ENCODE results near the gene PTP4A1. TPM values are rescaled to one million over a fixed set of nuclear protein-coding genes. Genes with fewer than 3 reads are reported as not detected.
"Not testable (repeated sequence)": the region's sequence is repeated elsewhere in the genome, so short reads cannot be mapped to it uniquely, and the experiment has no call there.

Gene PTP4A1
- total RNA-seq, result 100 to 1,000 TPM; 147 to 342 (median 225) TPM
- long read RNA-seq, partial matches to known transcripts, result 10 of 12 reads
- long read RNA-seq, other reads (novel, unspliced or antisense), result 0 of 12 reads

DNA sequence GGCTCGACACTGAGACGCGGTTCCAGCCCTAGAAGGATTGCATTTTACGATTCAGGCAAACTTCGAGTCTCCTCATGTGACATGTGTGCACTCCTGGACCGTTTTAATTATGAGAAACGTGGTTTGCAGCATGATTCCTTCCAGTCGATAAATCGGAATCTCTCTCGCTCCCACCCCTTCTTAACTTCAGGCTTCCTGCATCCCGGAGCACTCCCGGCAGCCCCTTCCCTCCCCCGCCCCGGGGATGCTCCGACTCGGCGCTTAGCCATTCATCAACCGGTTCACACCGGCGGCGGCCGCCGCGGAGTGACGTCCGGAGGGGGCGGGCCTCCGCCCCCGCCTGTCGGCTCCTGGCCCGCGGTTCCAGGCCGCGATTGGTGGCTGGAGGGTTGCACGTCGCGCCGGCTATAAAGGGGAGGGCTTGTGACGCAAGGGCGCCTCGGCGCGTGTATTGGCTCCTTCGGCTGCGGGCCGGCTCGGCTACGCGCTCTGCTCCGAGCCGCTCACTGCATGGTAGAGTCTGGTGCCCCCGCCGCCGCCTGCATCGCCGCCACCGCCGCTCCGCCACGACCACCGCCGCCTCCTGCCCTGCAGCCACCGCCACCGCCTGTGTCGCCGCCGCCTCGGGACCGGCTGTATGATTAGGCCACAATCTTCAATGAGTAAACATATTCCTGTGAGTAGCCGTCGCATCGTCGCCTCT is at the start of gene PTP4A1, which contains the start of gene LOC128125822:
PTP4A1 (plus strand) TSS at position 437 of the 703 bp plus-strand sequence. CDS start 4,401 bp downstream, outside the sequence.
LOC128125822 (plus strand) TSS at position 437 of the 703 bp plus-strand sequence.
- Histone ChIP-seq H3K27ac (peak within 1 kb of the TSS; percentile 99 to 100 (median 100)), H3K4me3 (peak within 1 kb of the TSS; percentile 64 to 79 (median 78)), H3K36me3 (peaks cover 0 to 11% (median 8%) of the 10 kb centered on the region in 4 donors), H3K9me3 (no peaks in the 10 kb centered on the region), H3K27me3 (no peaks in the 10 kb centered on the region), H3K4me1 (peaks cover 0 to 23% (median 5%) of the 10 kb centered on the region in 4 donors)
- intact Hi-C loops (cut with DNase I), result no loop called here
- WGBS (ENCODE audit: insufficient coverage, low coverage, low lambda C conversion rate, missing lambda C conversion rate), result 0% methylated on average over 9 of the region's 73 CpGs
- ATAC-seq (peak; percentile 71 to 88 (median 78)), DNase-seq (peak; percentile 98 to 99 (median 98))
- TF ChIP-seq POLR2A (IDR thresholded peaks at IDR 0.05), result peak; percentile 100
- TF ChIP-seq, protein P1, sequence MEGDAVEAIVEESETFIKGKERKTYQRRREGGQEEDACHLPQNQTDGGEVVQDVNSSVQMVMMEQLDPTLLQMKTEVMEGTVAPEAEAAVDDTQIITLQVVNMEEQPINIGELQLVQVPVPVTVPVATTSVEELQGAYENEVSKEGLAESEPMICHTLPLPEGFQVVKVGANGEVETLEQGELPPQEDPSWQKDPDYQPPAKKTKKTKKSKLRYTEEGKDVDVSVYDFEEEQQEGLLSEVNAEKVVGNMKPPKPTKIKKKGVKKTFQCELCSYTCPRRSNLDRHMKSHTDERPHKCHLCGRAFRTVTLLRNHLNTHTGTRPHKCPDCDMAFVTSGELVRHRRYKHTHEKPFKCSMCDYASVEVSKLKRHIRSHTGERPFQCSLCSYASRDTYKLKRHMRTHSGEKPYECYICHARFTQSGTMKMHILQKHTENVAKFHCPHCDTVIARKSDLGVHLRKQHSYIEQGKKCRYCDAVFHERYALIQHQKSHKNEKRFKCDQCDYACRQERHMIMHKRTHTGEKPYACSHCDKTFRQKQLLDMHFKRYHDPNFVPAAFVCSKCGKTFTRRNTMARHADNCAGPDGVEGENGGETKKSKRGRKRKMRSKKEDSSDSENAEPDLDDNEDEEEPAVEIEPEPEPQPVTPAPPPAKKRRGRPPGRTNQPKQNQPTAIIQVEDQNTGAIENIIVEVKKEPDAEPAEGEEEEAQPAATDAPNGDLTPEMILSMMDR (IDR thresholded peaks at IDR 0.05), result no peak

DNA sequence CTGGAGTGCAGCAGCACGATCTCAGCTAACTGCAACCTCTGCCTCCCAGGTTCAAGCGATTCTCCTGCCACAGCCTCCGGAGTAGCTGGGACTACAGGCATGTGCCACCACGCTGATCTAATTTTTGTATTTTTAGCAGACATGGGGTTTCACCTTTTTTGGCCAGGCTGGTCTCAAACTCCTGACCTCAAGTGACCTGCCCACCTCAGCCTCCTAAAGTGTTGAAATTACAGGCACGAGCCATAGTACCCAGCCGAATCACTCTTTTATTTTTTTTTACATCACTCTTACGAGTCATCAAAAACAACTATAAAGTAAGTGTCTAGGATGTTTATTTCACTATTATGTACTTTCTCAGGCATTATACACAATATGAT is 49.4 kb upstream of the PTP4A1 start:
- peaks cover 0 to 43% (median 5%) of the 10 kb centered on the region in 4 donors for H3K4me1 ChIP-seq
- peak overlapping the region in 1 of 3 donors; percentile 12 for H3K4me3 ChIP-seq
- DNase-seq; H3K27me3 ChIP-seq; H3K36me3 ChIP-seq; ATAC-seq; H3K9me3 ChIP-seq; intact Hi-C loops (cut with DNase I): not testable (repeated sequence)
- H3K27ac ChIP-seq, result peak overlapping the region; percentile 65 to 95 (median 90)
- 59% methylated on average over 7 of the region's 7 CpGs for WGBS (ENCODE audit: insufficient coverage, low coverage, low lambda C conversion rate, missing lambda C conversion rate)

DNA sequence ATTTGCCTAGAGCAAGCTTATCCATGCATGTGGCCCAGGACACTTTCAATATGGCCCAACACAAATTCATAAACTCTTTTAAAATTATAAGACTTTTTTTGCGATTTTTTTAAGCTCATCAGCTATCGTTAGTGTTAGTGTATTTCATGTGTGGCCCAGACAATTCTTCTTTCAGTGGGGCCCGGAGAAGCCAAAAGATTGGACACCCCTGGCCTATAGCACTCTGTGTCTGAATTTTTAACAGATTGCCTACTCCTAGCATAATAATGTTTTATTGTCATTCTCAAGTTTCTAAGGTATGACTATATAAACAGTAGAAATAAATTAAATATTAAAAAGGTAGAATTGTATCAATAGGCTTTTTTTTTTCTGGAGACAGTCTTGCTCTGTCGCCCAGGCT is 48.6 kb upstream of the PTP4A1 start:
- ATAC-seq, result no peak
- intact Hi-C loops (cut with DNase I), result no loop called here
- Histone ChIP-seq H3K27ac (peak overlapping the region in 2 of 3 donors; percentile 90 to 95), H3K27me3 (no peaks in the 10 kb centered on the region), H3K36me3 (no peaks in the 10 kb centered on the region), H3K4me3 (peak overlapping the region in 1 of 3 donors; percentile 5), H3K4me1 (peaks cover 0 to 43% (median 2%) of the 10 kb centered on the region in 4 donors), H3K9me3 (no peaks in the 10 kb centered on the region)
- TF ChIP-seq, protein P1 (IDR thresholded peaks at IDR 0.05), result no peak
- no peak for TF ChIP-seq POLR2A (IDR thresholded peaks at IDR 0.05)
- 96% methylated on average over 4 of the region's 4 CpGs for WGBS (ENCODE audit: insufficient coverage, low coverage, low lambda C conversion rate, missing lambda C conversion rate)
- DNase-seq, result no peak

DNA sequence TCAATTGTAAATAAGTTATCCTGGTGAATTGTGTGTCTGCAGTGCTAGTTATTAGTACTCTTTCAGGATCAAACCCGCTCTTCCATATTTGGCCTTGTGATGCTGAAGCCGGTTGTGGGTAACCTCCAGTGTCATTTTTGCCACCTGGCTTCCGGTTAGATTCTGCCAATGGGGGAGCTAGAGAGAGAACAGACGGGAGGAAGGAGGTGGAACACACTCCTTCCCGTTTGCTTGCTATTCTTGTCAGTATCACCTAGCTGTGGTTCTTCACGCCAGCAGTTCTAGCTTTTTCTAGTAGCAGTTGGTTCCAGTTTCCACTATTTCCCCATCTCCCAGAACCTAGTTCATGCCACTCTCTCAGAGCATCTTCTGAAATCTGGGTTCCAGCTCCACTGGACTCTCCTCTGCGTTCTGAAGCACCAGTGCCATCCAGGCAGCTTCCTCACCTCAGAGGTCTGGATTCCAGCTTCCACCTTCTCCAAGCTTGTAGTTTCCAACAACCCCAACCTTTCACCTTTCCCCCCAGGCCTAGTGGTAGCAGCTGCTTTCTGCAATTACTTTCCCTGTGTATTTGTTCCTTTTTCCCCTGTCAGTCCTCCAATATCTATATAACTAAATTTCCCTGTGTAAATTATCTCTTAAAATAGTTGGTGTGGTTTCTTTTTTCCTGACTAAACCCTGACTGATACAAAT is 46.9 kb upstream of the PTP4A1 start:
- TF ChIP-seq POLR2A (IDR thresholded peaks at IDR 0.05), result no peak
- TF ChIP-seq, protein P1 (IDR thresholded peaks at IDR 0.05), result no peak
- 83% methylated on average over 4 of the region's 7 CpGs for WGBS (ENCODE audit: insufficient coverage, low coverage, low lambda C conversion rate, missing lambda C conversion rate)
- Histone ChIP-seq H3K27ac (peak overlapping the region; percentile 5 to 90 (median 84)), H3K4me3 (peak overlapping the region in 1 of 3 donors; percentile 8), H3K27me3 (no peaks in the 10 kb centered on the region), H3K9me3 (no peaks in the 10 kb centered on the region), H3K36me3 (no peaks in the 10 kb centered on the region), H3K4me1 (peaks cover 0 to 40% (median 0%) of the 10 kb centered on the region in 4 donors)
- intact Hi-C loops (cut with DNase I), result no loop called here
- no peak for DNase-seq
- peak in 1 of 4 donors; percentile 2 for ATAC-seq

DNA sequence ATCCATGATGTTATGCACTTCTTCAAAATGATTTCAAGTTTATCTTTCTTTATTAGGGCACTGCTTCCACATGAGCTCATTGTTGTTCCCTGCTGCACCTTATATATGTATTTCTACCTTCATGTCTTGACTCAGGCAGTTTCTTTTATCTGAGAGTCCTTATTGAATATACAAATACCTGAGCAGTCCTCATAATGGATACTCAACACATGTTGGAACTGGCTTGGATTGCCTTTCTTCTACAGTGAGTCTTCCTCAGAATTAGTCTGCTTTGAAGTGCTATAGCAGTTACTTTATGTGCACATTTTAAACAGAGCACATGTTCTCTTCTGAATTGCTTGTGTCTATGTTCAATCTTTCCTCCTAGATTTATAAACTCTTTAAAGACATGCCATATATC is 45.3 kb upstream of the PTP4A1 start:
- Histone ChIP-seq H3K27ac (peak overlapping the region; percentile 82 to 90 (median 84)), H3K27me3 (no peaks in the 10 kb centered on the region)
- intact Hi-C loops (cut with DNase I), result no loop called here

More for the DNA sequence above, 45.3 kb upstream of the PTP4A1 start:
- Histone ChIP-seq H3K36me3 (no peaks in the 10 kb centered on the region), H3K4me3 (no peak overlapping the region), H3K4me1 (peaks cover 0 to 34% (median 0%) of the 10 kb centered on the region in 4 donors), H3K9me3 (no peaks in the 10 kb centered on the region)
- no peak for ATAC-seq
- DNase-seq, result no peak
- TF ChIP-seq POLR2A (IDR thresholded peaks at IDR 0.05), result no peak
